ENCODE data around the gene LMAN1. TPM values are rescaled to one million over a fixed set of nuclear protein-coding genes. Genes with fewer than 3 reads are reported as not detected.

The LMAN1 gene
- total and polyA plus RNA-seq, 2 of the 13 experiments (the other 11 are each of a cell fraction or from before 2014, with no cell fraction given) = 127 to 131 TPM

GRCh38 chr18:59358712-59359575 lies at the start of gene LMAN1 (continued):
- TF ChIP-seq ZBTB44 (CRISPR knock-in tag; IDR thresholded peaks at IDR 0.05) = 0 out of 2 replicates have a peak, but pooled peaks have one; percentile 53
- 0 out of 2 replicates have a peak, but pooled peaks have one; percentile 33 for TF ChIP-seq KDM5A (IDR thresholded peaks at IDR 0.05; ENCODE audit: borderline replicate concordance, low read length)
- no peak for TF ChIP-seq SNAPC5 (CRISPR knock-in tag; IDR thresholded peaks at IDR 0.05; ENCODE audit: borderline replicate concordance)
- peak; percentile 57; the same call in 1 of the 2 replicates for TF ChIP-seq SAFB2 (CRISPR knock-in tag; IDR thresholded peaks at IDR 0.05; ENCODE audit: borderline replicate concordance, low read depth)
- no peak for TF ChIP-seq ZNF510 (CRISPR knock-in tag; IDR thresholded peaks at IDR 0.05; ENCODE audit: low read depth)
- no peak; the same call in 1 of the 2 replicates for TF ChIP-seq EEA1 (CRISPR knock-in tag; IDR thresholded peaks at IDR 0.05; ENCODE audit: borderline replicate concordance)
- TF ChIP-seq ZBTB37 (CRISPR knock-in tag; IDR thresholded peaks at IDR 0.05) = no peak
- peak; percentile 33; the same call in 1 of the 2 replicates for TF ChIP-seq ZNF777 (CRISPR knock-in tag; IDR thresholded peaks at IDR 0.05)
- no peak for TF ChIP-seq AFF4 (CRISPR knock-in tag; IDR thresholded peaks at IDR 0.05)
- peak; percentile 65 for TF ChIP-seq HOXA3 (CRISPR knock-in tag; IDR thresholded peaks at IDR 0.05)
- no peak for TF ChIP-seq ZNF30 (CRISPR knock-in tag; IDR thresholded peaks at IDR 0.05)
- no peak for TF ChIP-seq REL (CRISPR knock-in tag; conservative IDR thresholded peaks at IDR 0.05)
- no peak for TF ChIP-seq SIX4 (CRISPR knock-in tag; IDR thresholded peaks at IDR 0.05)
- TF ChIP-seq CEBPZ (IDR thresholded peaks at IDR 0.05; ENCODE audit: low read length) = no peak
- TF ChIP-seq ZFP1 (CRISPR knock-in tag; IDR thresholded peaks at IDR 0.05) = no peak
